Cardiac muscle cell (in vitro differentiated cells and primary cell): ENCODE data around the gene LRP1B. TPM values are rescaled to one million over a fixed set of nuclear protein-coding genes. Genes with fewer than 3 reads are reported as not detected.
A peak's percentile ranks its signal among the peaks of the same experiment; 100 is the strongest.

ENCODE experiments used
- DNase-seq, 2 donors: peaks; one replicate each; pipeline versions ENCODE4 v3.0.0 to v3.0.0-alpha.2; 2010 to 2017; ENCODE audit warnings: low read depth in 1 of 2, low spot score in 1 of 2
- H3K27ac ChIP-seq: fragments of 200-600 bp; sonication (generic); 2 replicates; pipeline ENCODE4 v1.5.1; 2016
- H3K27me3 ChIP-seq: fragments of 200-600 bp; sonication (generic); 2 replicates; pipeline ENCODE4 v1.6.0; 2016; ENCODE audit warnings: control low read depth
- H3K36me3 ChIP-seq: fragments of 200-600 bp; sonication (generic); 2 replicates; pipeline ENCODE4 v1.5.1; 2016; ENCODE audit warnings: control low read depth
- H3K4me1 ChIP-seq: fragments of 200-600 bp; sonication (generic); 2 replicates; pipeline ENCODE4 v1.8.1; 2017; ENCODE audit warnings: low read depth, mild to moderate bottlenecking, mixed run types
- H3K4me3 ChIP-seq: fragments of 200-600 bp; sonication (generic); 2 replicates; pipeline ENCODE4 v1.5.1; 2016; ENCODE audit warnings: mild to moderate bottlenecking
- H3K9me3 ChIP-seq: fragments of 200-600 bp; sonication (generic); 2 replicates; pipeline ENCODE4 v1.5.1; 2017; ENCODE audit warnings: low read depth, mild to moderate bottlenecking, control low read depth
- polyA plus RNA-seq: library from polyadenylated mRNA; unstranded; fragments of >200 nt; fragmentation: Nextera tagmentation; extraction: Ambion mirVana; gene quantifications from 2 replicates; pipeline ENCODE4 v1.2.1, GENCODE V29; 2016
- total RNA-seq: library from RNA; depleted of rRNA; stranded (reverse); fragments of >200 nt; gene quantifications from 2 replicates; pipeline ENCODE4 v1.2.3, GENCODE V29; 2016
- TF ChIP-seq, protein P1 (sequence below): IDR thresholded peaks from 2 replicates; pipeline ENCODE4 v1.5.1; 2012; ENCODE audit warnings: low read depth, mild to moderate bottlenecking, low read length

Gene LRP1B
- total and polyA plus RNA-seq, 2 experiments from 2014 or later, result 1.2 to 2.5 TPM

GRCh38 chr2:141557329-141558095 lies 573.3 kb downstream of the LRP1B start:
- peak in 1 of 2 donors; percentile 90 for DNase-seq
- Histone ChIP-seq H3K9me3 (no peaks in the 10 kb centered on the region), H3K4me3 (no peak overlapping the region), H3K36me3 (no peaks in the 10 kb centered on the region), H3K4me1 (peaks cover 4% of the 10 kb centered on the region), H3K27me3 (no peaks in the 10 kb centered on the region), H3K27ac (no peak overlapping the region)
- TF ChIP-seq, protein P1, sequence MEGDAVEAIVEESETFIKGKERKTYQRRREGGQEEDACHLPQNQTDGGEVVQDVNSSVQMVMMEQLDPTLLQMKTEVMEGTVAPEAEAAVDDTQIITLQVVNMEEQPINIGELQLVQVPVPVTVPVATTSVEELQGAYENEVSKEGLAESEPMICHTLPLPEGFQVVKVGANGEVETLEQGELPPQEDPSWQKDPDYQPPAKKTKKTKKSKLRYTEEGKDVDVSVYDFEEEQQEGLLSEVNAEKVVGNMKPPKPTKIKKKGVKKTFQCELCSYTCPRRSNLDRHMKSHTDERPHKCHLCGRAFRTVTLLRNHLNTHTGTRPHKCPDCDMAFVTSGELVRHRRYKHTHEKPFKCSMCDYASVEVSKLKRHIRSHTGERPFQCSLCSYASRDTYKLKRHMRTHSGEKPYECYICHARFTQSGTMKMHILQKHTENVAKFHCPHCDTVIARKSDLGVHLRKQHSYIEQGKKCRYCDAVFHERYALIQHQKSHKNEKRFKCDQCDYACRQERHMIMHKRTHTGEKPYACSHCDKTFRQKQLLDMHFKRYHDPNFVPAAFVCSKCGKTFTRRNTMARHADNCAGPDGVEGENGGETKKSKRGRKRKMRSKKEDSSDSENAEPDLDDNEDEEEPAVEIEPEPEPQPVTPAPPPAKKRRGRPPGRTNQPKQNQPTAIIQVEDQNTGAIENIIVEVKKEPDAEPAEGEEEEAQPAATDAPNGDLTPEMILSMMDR, result no peak

DNA sequence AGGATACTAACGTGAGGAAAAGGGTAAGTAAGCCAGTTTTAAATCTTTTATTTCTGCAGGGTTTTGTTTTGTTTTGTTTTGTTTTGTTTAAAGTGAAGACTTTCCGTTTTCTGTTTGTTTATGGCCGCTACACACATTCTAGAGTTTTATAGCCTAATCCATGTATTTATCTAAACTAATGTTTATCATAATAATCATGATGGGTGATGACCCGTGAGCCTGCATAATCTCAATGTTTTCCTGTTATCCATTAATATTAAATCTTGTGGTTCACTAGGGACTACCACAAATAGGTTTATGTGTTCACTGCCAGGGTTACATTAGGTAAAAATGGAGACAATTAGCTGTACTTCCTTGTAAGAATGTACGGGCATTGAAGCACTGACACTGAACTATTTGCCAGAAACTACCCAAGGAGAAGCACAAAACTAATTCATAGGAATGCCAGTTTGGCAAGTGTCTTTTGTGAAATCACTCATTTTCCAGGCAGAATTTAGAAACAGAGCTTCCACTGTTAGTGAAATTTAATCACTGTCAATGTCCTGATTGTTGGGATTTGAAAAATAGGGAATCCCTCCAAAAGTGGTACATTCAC lies 574.8 kb downstream of the LRP1B start:
- no peak overlapping the region for H3K27ac ChIP-seq
- TF ChIP-seq, protein P1, result no peak
- no peak overlapping the region for H3K4me3 ChIP-seq
- no peaks in the 10 kb centered on the region for H3K27me3 ChIP-seq
- no peaks in the 10 kb centered on the region for H3K36me3 ChIP-seq
- no peaks in the 10 kb centered on the region for H3K9me3 ChIP-seq
- peaks cover 4% of the 10 kb centered on the region for H3K4me1 ChIP-seq
- no peak for DNase-seq

DNA sequence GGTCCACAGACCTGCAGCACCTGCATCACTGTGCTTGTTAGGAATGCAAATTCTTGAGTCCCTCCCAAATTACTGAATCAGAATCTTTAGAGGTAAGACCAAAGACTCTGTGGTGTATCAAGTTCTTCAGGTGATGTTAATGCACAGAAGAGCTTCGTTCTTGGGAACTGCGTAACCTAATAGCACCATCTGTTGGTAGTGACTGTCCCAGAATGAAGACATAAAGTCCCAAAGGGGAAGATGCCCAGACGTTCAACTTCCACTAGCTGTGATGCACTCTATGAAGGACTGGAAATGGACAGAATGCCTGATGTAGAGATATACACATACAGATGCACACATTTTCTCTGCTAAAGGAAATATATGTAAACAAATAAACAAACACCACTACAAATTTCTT lies 576.0 kb downstream of the LRP1B start:
- Histone ChIP-seq H3K27me3 (no peaks in the 10 kb centered on the region), H3K36me3 (no peaks in the 10 kb centered on the region), H3K27ac (no peak overlapping the region), H3K4me3 (no peak overlapping the region), H3K4me1 (no peaks in the 10 kb centered on the region), H3K9me3 (no peaks in the 10 kb centered on the region)
- peak; percentile 42 to 63 for DNase-seq
- TF ChIP-seq, protein P1, result peak; percentile 51

GRCh38 chr2:141534666-141535362 lies 596.0 kb downstream of the LRP1B start:
- H3K9me3 ChIP-seq, result no peaks in the 10 kb centered on the region
- H3K4me1 ChIP-seq, result peaks cover 16% of the 10 kb centered on the region
- no peak for DNase-seq
- H3K27ac ChIP-seq, result peak overlapping the region; percentile 54
- no peaks in the 10 kb centered on the region for H3K27me3 ChIP-seq
- no peaks in the 10 kb centered on the region for H3K36me3 ChIP-seq
- TF ChIP-seq, protein P1, result no peak
- H3K4me3 ChIP-seq, result no peak overlapping the region

- Histone ChIP-seq H3K9me3 (no peaks in the 10 kb centered on the region), H3K36me3 (no peaks in the 10 kb centered on the region), H3K27me3 (peaks cover 8% of the 10 kb centered on the region), H3K4me3 (no peak overlapping the region), H3K4me1 (peaks cover 15% of the 10 kb centered on the region), H3K27ac (no peak overlapping the region)
- no peak for DNase-seq
- TF ChIP-seq, protein P1, result no peak
Observed at GRCh38 chr2:141529659-141530058, 601.2 kb downstream of the LRP1B start.
